T-helper 1 cell treated with Interleukin-12 subunit alpha and Interleukin-12 subunit beta and Interleukin-4 antibody, amounts not matched to agents 30 μg/mL and 1 μg/mL, for 36 hours (primary cell): Measurements from ENCODE around the gene CHKB.
A peak's percentile ranks its signal among the peaks of the same experiment; 100 is the strongest.

Experiments used
- H3K27ac Mint-ChIP-seq: one replicate; pipeline ENCODE4 v1.8.0; 2021; ENCODE audit warnings: mild to moderate bottlenecking, mixed read lengths
- H3K27me3 Mint-ChIP-seq: one replicate; pipeline ENCODE4 v1.8.0; 2021; ENCODE audit warnings: low read depth, mixed read lengths
- H3K36me3 Mint-ChIP-seq: one replicate; pipeline ENCODE4 v1.8.0; 2021; ENCODE audit warnings: low read depth, mixed read lengths
- H3K4me1 Mint-ChIP-seq: one replicate; pipeline ENCODE4 v1.8.0; 2021; ENCODE audit warnings: low read depth, mixed read lengths
- H3K4me3 Mint-ChIP-seq: one replicate; pipeline ENCODE4 v1.8.0; 2021; ENCODE audit warnings: mild to moderate bottlenecking, moderate library complexity, mixed read lengths
- H3K9me3 Mint-ChIP-seq: one replicate; pipeline ENCODE4 v1.8.0; 2021; ENCODE audit warnings: mixed read lengths

Gene CHKB

GRCh38 chr22:50531962-50532674 lies 50.5 kb downstream of the CHKB start:
- H3K9me3 Mint-ChIP-seq: no peaks in the 10 kb centered on the region
- H3K4me3 Mint-ChIP-seq: peak overlapping the region; percentile 95
- peak overlapping the region; percentile 99 for H3K27ac Mint-ChIP-seq
- peaks cover 40% of the 10 kb centered on the region for H3K4me1 Mint-ChIP-seq
- no peaks in the 10 kb centered on the region for H3K27me3 Mint-ChIP-seq
- peaks cover 16% of the 10 kb centered on the region for H3K36me3 Mint-ChIP-seq

- peaks cover 15% of the 10 kb centered on the region for H3K36me3 Mint-ChIP-seq
- H3K27me3 Mint-ChIP-seq: no peaks in the 10 kb centered on the region
- peaks cover 43% of the 10 kb centered on the region for H3K4me1 Mint-ChIP-seq
- no peaks in the 10 kb centered on the region for H3K9me3 Mint-ChIP-seq
- peak overlapping the region; percentile 99 for H3K27ac Mint-ChIP-seq
- H3K4me3 Mint-ChIP-seq: peak overlapping the region; percentile 95
Measured at GRCh38 chr22:50531546-50531961, 51.1 kb downstream of the CHKB start.

- Mint-ChIP-seq H3K4me1 (peaks cover 43% of the 10 kb centered on the region), H3K27me3 (no peaks in the 10 kb centered on the region), H3K9me3 (no peaks in the 10 kb centered on the region), H3K36me3 (peaks cover 15% of the 10 kb centered on the region), H3K4me3 (peak overlapping the region; percentile 95), H3K27ac (peak overlapping the region; percentile 99)
Measured at GRCh38 chr22:50530877-50531545, 51.6 kb downstream of the CHKB start.

GRCh38 chr22:50530580-50530876 lies 52.1 kb downstream of the CHKB start:
- no peaks in the 10 kb centered on the region for H3K27me3 Mint-ChIP-seq
- peak overlapping the region; percentile 99 for H3K27ac Mint-ChIP-seq
- H3K9me3 Mint-ChIP-seq: no peaks in the 10 kb centered on the region
- peaks cover 15% of the 10 kb centered on the region for H3K36me3 Mint-ChIP-seq
- H3K4me3 Mint-ChIP-seq: peak overlapping the region; percentile 95
- H3K4me1 Mint-ChIP-seq: peaks cover 43% of the 10 kb centered on the region

GRCh38 chr22:50529897-50530579 lies 52.6 kb downstream of the CHKB start, which contains the start of gene TYMP:
TSS of gene TYMP (minus strand) at chr22:50530012. CDS start at chr22:50529709, 303 bp downstream.
- no peaks in the 10 kb centered on the region for H3K27me3 Mint-ChIP-seq
- H3K9me3 Mint-ChIP-seq: no peaks in the 10 kb centered on the region
- peaks cover 43% of the 10 kb centered on the region for H3K4me1 Mint-ChIP-seq
- peak within 1 kb of the TSS; percentile 99 for H3K27ac Mint-ChIP-seq
- H3K4me3 Mint-ChIP-seq: peak within 1 kb of the TSS; percentile 95
- H3K36me3 Mint-ChIP-seq: peaks cover 15% of the 10 kb centered on the region

GRCh38 chr22:50529416-50529896 lies 53.2 kb downstream of the CHKB start:
- H3K27ac Mint-ChIP-seq: peak overlapping the region; percentile 55
- H3K27me3 Mint-ChIP-seq: no peaks in the 10 kb centered on the region
- peak overlapping the region; percentile 82 for H3K4me3 Mint-ChIP-seq
- H3K4me1 Mint-ChIP-seq: peaks cover 45% of the 10 kb centered on the region
- no peaks in the 10 kb centered on the region for H3K9me3 Mint-ChIP-seq
- H3K36me3 Mint-ChIP-seq: peaks cover 19% of the 10 kb centered on the region
